CD14-positive monocyte (primary cell): ENCODE results near the gene STX2. TPM values are rescaled to one million over a fixed set of nuclear protein-coding genes. Genes with fewer than 3 reads are reported as not detected.
"Not testable (repeated sequence)": the region's sequence is repeated elsewhere in the genome, so short reads cannot be mapped to it uniquely, and the experiment has no call there.

Source experiments
- DNase-seq, 3 donors: peaks; one replicate each; pipeline ENCODE4 v3.0.0-alpha.2; 2011 to 2022
- H2AFZ ChIP-seq: 2 replicates; pipeline ENCODE4 v1.6.0; 2012; ENCODE audit warnings: mild to moderate bottlenecking, low read depth, low read length, inconsistent platforms; ENCODE audit not compliant: insufficient read depth, poor library complexity, severe bottlenecking
- H3K27ac ChIP-seq, 2 donors: 1 replicate in 1 of 2; 2 replicates in 1 of 2; pipeline ENCODE4 v1.5.1; 2012 to 2013; ENCODE audit warnings: low read length in 2 of 2, control low read depth in 1 of 2, inconsistent platforms in 1 of 2, low read depth in 1 of 2, mild to moderate bottlenecking in 1 of 2
- H3K27me3 ChIP-seq, 2 donors: one replicate each; pipeline versions ENCODE4 v1.6.0 to v1.6.1; 2011 to 2013; ENCODE audit warnings: low read length in 2 of 2; ENCODE audit not compliant: control insufficient read depth in 2 of 2, insufficient read depth in 2 of 2
- H3K36me3 ChIP-seq, 2 donors: replicated peaks in 1 of 2; 1 replicate in 1 of 2; 2 replicates in 1 of 2; pipeline versions ENCODE4 v1.5.1 to v1.6.1; 2012 to 2013; ENCODE audit warnings: low read length in 2 of 2, control low read depth in 1 of 2, inconsistent platforms in 1 of 2, mild to moderate bottlenecking in 1 of 2; ENCODE audit not compliant: insufficient read depth in 2 of 2, control insufficient read depth in 1 of 2
- H3K4me1 ChIP-seq, 2 donors: 1 replicate in 1 of 2; 2 replicates in 1 of 2; pipeline versions ENCODE4 v1.5.1 to v1.6.1; 2012 to 2013; ENCODE audit warnings: low read length in 2 of 2, control low read depth in 1 of 2, inconsistent platforms in 1 of 2, mild to moderate bottlenecking in 1 of 2, moderate library complexity in 1 of 2; ENCODE audit not compliant: insufficient read depth in 2 of 2, control insufficient read depth in 1 of 2
- H3K4me2 ChIP-seq: replicated peaks from 2 replicates; pipeline ENCODE3; 2012; ENCODE audit warnings: low read length, moderate library complexity, mild to moderate bottlenecking; ENCODE audit not compliant: poor library complexity, severe bottlenecking; ENCODE audit errors: extremely low read depth
- H3K4me3 ChIP-seq, 3 experiments: fragments of 200-600 bp in 1 of 3; sonication (generic) in 1 of 3; replicated peaks in 1 of 3; 1 replicate in 2 of 3; 2 replicates in 1 of 3; pipeline ENCODE4 v1.5.1; 2011 to 2013; ENCODE audit warnings: low read length in 3 of 3, mild to moderate bottlenecking in 3 of 3, control low read depth in 2 of 3, low read depth in 2 of 3, inconsistent platforms in 1 of 3, moderate library complexity in 1 of 3
- H3K79me2 ChIP-seq: 2 replicates; pipeline ENCODE4 v1.6.0; 2012; ENCODE audit warnings: mild to moderate bottlenecking, control low read depth, inconsistent platforms, low read length, moderate library complexity; ENCODE audit not compliant: insufficient read depth
- H3K9ac ChIP-seq: 2 replicates; pipeline ENCODE4 v1.6.0; 2017; ENCODE audit warnings: low read length, mild to moderate bottlenecking; ENCODE audit not compliant: insufficient read depth, poor library complexity, severe bottlenecking
- H3K9me3 ChIP-seq, 2 donors: replicated peaks in 1 of 2; 1 replicate in 1 of 2; 2 replicates in 1 of 2; pipeline versions ENCODE4 v1.5.1 to v1.6.1; 2012 to 2013; ENCODE audit warnings: low read length in 2 of 2, control low read depth in 1 of 2; ENCODE audit not compliant: control insufficient read depth in 1 of 2, insufficient read depth in 1 of 2
- H4K20me1 ChIP-seq: 2 replicates; pipeline ENCODE4 v1.6.0; 2012; ENCODE audit warnings: mild to moderate bottlenecking, low read length, control low read depth, moderate library complexity; ENCODE audit not compliant: insufficient read depth
- H3K27ac Mint-ChIP-seq, 7 donors: one replicate each; pipeline ENCODE4 v1.8.0; 2020; ENCODE audit warnings: mild to moderate bottlenecking in 7 of 7, mixed read lengths in 7 of 7, moderate library complexity in 6 of 7, inconsistent platforms in 2 of 7
- H3K27me3 Mint-ChIP-seq, 3 donors: one replicate each; pipeline ENCODE4 v1.8.0; 2021 to 2022; ENCODE audit warnings: low read depth in 3 of 3, mild to moderate bottlenecking in 3 of 3, mixed read lengths in 3 of 3, moderate library complexity in 3 of 3, inconsistent platforms in 1 of 3
- H3K36me3 Mint-ChIP-seq, 2 donors: one replicate each; pipeline ENCODE4 v1.8.0; 2020; ENCODE audit warnings: mixed read lengths in 2 of 2, inconsistent platforms in 1 of 2, mild to moderate bottlenecking in 1 of 2
- H3K4me1 Mint-ChIP-seq: one replicate; pipeline ENCODE4 v1.8.0; 2020; ENCODE audit warnings: mild to moderate bottlenecking, mixed read lengths
- H3K4me3 Mint-ChIP-seq, 2 donors: one replicate each; pipeline ENCODE4 v1.8.0; 2020; ENCODE audit warnings: mild to moderate bottlenecking in 2 of 2, mixed read lengths in 2 of 2, moderate library complexity in 1 of 2
- H3K9me3 Mint-ChIP-seq, 7 donors: one replicate each; pipeline ENCODE4 v1.8.0; 2020 to 2022; ENCODE audit warnings: mixed read lengths in 7 of 7, mild to moderate bottlenecking in 6 of 7, moderate library complexity in 6 of 7, inconsistent platforms in 2 of 7
- CTCF ChIP-seq: fragments of 200-600 bp; IDR thresholded peaks from one replicate; pipeline ENCODE4 v1.8.0; 2022; ENCODE audit warnings: antibody characterized with exemption, mild to moderate bottlenecking
- WGBS: methylation state at CpG from one replicate; pipeline ENCODE4 v1.1.5; 2013; ENCODE audit warnings: missing lambda C conversion rate; ENCODE audit not compliant: insufficient coverage; 5-methylcytosine and 5-hydroxymethylcytosine counted together
- intact Hi-C, 2 donors: fragments of 100-400 bp; cut with micrococcal nuclease; formaldehyde crosslinking; loops; one replicate each; pipeline versions ENCODE4 v1.15.0 to v1.15.1; 2023
- polyA plus RNA-seq, 3 donors: library from polyadenylated mRNA; depleted of rRNA in 1 of 3; unstranded in 2 of 3; stranded (reverse) in 1 of 3; fragments of 300-500 nt in 2 of 3; fragments of >200 nt in 1 of 3; fragmentation: Illumina TruSeq in 2 of 3; gene quantifications; 1 replicate in 2 of 3; 2 replicates in 1 of 3; pipeline ENCODE4 v1.2.3, GENCODE V29; 2012 to 2021

STX2 gene
- polyA plus RNA-seq, 3 donors = 4.8 to 32.9 (median 7.6) TPM

- H3K4me3 Mint-ChIP-seq = no peak overlapping the region
- no peak for TF ChIP-seq CTCF
- H3K36me3 Mint-ChIP-seq = peaks cover 20 to 35% of the 10 kb centered on the region in 2 donors
- no peak overlapping the region for H3K27ac ChIP-seq
- no peak overlapping the region for H3K4me3 ChIP-seq
- no peak overlapping the region for H3K9ac ChIP-seq
- peaks cover 0 to 1% (median 0%) of the 10 kb centered on the region in 3 donors for H3K27me3 Mint-ChIP-seq
- no peaks in the 10 kb centered on the region for H3K79me2 ChIP-seq
- H3K9me3 Mint-ChIP-seq = peaks cover 11 to 24% (median 18%) of the 10 kb centered on the region in 7 donors
- H3K36me3 ChIP-seq = peaks cover 3 to 23% of the 10 kb centered on the region in 2 donors
- H3K27ac Mint-ChIP-seq = peak overlapping the region in 1 of 7 donors; percentile 46
- no peak overlapping the region for H3K4me2 ChIP-seq
- no peak for DNase-seq
- WGBS = 95% methylated on average over 7 of the region's 10 CpGs
- H3K27me3 ChIP-seq = no peaks in the 10 kb centered on the region
- H3K4me1 Mint-ChIP-seq = no peaks in the 10 kb centered on the region
- H2AFZ ChIP-seq = no peak overlapping the region
- H4K20me1 ChIP-seq = no peaks in the 10 kb centered on the region
- H3K4me1 ChIP-seq = no peaks in the 10 kb centered on the region
- intact Hi-C loops = no loop called here
- peaks cover 6 to 15% of the 10 kb centered on the region in 2 donors for H3K9me3 ChIP-seq
Measured at GRCh38 chr12:130787041-130787440, 52.0 kb downstream of the STX2 start.

- Histone ChIP-seq H3K9ac (no peak overlapping the region), H3K4me1 (no peaks in the 10 kb centered on the region), H3K4me3 (no peak overlapping the region), H3K27ac (no peak overlapping the region), H3K9me3 (peaks cover 6 to 15% of the 10 kb centered on the region in 2 donors), H4K20me1 (no peaks in the 10 kb centered on the region), H3K27me3 (no peaks in the 10 kb centered on the region), H2AFZ (no peak overlapping the region), H3K36me3 (peaks cover 0 to 4% of the 10 kb centered on the region in 2 donors), H3K79me2 (no peaks in the 10 kb centered on the region), H3K4me2 (no peak overlapping the region)
- no peaks in the 10 kb centered on the region for H3K4me1 Mint-ChIP-seq
- intact Hi-C loops = no loop called here
- H3K36me3 Mint-ChIP-seq = peaks cover 2 to 20% of the 10 kb centered on the region in 2 donors
- WGBS = 88% methylated on average over 12 of the region's 18 CpGs
- H3K9me3 Mint-ChIP-seq = peaks cover 11 to 24% (median 18%) of the 10 kb centered on the region in 7 donors
- no peak overlapping the region for H3K4me3 Mint-ChIP-seq
- H3K27me3 Mint-ChIP-seq = peaks cover 6 to 9% (median 9%) of the 10 kb centered on the region in 3 donors
- TF ChIP-seq CTCF = no peak
- no peak for DNase-seq
- no peak overlapping the region for H3K27ac Mint-ChIP-seq
Measured at GRCh38 chr12:130783110-130783715, 55.8 kb downstream of the STX2 start.

- H4K20me1 ChIP-seq, H3K4me2 ChIP-seq, H3K36me3 ChIP-seq, intact Hi-C loops, DNase-seq, H3K4me3 Mint-ChIP-seq, H3K4me3 ChIP-seq, H3K4me1 Mint-ChIP-seq, H3K27me3 ChIP-seq, H3K79me2 ChIP-seq, H3K9ac ChIP-seq, H3K27ac Mint-ChIP-seq, H2AFZ ChIP-seq, H3K27ac ChIP-seq, H3K4me1 ChIP-seq: not testable (repeated sequence)
- peaks cover 6 to 12% of the 10 kb centered on the region in 2 donors for H3K9me3 ChIP-seq
- peaks cover 9 to 24% (median 20%) of the 10 kb centered on the region in 7 donors for H3K9me3 Mint-ChIP-seq
- peaks cover 11 to 17% (median 12%) of the 10 kb centered on the region in 3 donors for H3K27me3 Mint-ChIP-seq
- peaks cover 0 to 10% of the 10 kb centered on the region in 2 donors for H3K36me3 Mint-ChIP-seq
- WGBS = 94% methylated on average over 10 of the region's 13 CpGs
Measured at GRCh38 chr12:130782245-130782644, 56.8 kb downstream of the STX2 start.
